ENCODE data around the gene MICALL1.
"Not testable (repeated sequence)": the region's sequence is repeated elsewhere in the genome, so short reads cannot be mapped to it uniquely, and the experiment has no call there.

The MICALL1 gene

DNA sequence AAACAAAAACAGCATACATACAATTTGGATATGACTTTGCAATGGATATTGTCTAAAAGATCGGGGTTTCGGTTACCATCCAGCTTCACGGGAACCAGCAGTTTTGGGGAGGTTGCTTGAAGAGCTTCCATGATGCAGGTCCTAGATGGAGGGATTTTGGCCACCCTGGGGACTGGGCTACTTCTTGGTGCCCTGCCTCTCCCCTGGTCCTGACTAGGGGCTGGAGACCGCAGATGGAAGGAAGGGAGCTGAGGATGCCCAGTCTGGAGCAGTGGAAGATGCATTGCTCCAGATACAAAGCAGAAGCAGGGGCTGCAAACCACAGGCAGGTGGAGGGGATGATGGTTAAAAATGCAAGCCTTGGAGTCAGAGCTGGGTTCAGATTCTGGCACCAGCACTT is 64.8 kb downstream of the MICALL1 start:
- TF ChIP-seq, protein P1, sequence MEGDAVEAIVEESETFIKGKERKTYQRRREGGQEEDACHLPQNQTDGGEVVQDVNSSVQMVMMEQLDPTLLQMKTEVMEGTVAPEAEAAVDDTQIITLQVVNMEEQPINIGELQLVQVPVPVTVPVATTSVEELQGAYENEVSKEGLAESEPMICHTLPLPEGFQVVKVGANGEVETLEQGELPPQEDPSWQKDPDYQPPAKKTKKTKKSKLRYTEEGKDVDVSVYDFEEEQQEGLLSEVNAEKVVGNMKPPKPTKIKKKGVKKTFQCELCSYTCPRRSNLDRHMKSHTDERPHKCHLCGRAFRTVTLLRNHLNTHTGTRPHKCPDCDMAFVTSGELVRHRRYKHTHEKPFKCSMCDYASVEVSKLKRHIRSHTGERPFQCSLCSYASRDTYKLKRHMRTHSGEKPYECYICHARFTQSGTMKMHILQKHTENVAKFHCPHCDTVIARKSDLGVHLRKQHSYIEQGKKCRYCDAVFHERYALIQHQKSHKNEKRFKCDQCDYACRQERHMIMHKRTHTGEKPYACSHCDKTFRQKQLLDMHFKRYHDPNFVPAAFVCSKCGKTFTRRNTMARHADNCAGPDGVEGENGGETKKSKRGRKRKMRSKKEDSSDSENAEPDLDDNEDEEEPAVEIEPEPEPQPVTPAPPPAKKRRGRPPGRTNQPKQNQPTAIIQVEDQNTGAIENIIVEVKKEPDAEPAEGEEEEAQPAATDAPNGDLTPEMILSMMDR (IDR thresholded peaks at IDR 0.05; ENCODE audit: low read depth, low read length, missing control alignments) = no peak
- in situ Hi-C loops (cut with HindIII; ENCODE audit: low sequenced_read_pairs) = no loop called here
- no peak for DNase-seq (ENCODE audit: low read depth)
- H3K4me3 ChIP-seq (ENCODE audit: low read depth, low read length) = no peak overlapping the region

DNA sequence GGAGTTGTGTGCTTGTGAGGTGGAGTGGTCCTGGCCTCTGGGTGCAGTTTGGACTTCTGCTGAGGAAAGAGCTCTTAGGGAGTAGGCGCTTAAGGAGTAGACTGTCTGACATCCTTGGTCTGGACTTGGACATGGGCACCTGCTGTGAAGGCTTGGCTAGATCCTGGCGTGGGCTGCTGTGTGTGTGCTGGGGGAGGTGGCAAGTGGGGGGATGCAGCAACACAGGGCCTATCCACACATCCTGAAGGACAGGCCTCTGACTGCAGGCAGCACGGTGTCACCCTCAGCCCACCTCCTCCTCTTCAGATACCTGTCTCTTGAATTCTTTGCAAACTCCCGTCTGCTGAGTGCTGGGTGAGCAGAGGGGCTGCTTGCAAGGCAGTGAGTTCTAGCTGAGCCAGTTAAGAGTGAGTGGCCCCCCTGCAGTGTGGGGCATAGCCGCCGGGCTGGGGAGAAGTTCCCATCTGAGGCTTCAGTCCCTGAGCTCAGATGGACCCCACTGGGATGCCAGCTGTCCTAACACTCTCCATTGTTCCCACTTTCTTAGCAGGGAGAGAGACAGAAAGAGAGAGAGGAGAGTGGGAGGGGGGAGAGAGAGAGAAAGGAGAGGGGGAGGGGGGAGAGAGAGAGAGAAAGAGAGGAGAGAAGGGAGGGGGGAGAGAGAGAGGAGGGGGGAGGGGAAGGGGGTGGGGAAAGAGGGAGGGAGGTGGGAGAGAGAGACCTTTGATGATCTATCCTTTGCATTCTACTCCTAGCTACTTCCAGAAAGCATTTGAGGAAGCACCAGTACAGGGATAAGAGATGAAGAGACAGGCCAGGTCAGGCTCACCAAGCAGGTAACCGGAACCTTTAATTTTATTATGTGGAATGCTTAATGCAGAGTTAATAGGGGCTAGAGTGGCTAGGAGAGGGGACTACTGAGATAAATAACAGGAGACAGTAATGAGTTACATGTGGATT is 65.7 kb downstream of the MICALL1 start:
- TF ChIP-seq, protein P1 (IDR thresholded peaks at IDR 0.05; ENCODE audit: low read depth, low read length, missing control alignments) = no peak
- in situ Hi-C loops (cut with HindIII; ENCODE audit: low sequenced_read_pairs) = no loop called here
- no peak for DNase-seq (ENCODE audit: low read depth)
- no peak overlapping the region for H3K4me3 ChIP-seq (ENCODE audit: low read depth, low read length)

DNA sequence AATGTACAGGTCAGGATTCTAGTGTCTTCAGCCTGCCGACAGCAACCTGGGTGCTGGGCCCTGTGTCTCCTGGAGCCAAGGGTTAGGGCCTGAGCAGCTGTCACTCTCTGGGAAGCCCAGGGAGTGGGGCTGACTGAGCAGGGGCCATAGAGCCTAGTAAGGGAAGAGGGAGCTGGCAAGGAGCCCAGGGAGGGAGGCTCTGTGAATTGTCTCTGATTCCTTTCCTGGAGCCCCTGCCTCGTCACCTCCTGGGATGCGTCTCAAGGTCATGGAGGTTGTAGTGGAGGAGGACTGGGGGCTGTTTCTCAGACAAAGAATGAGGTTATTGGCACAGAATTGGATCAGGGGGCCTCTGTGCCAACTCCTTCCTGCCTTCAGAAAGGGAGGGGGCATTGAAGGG is 66.4 kb downstream of the MICALL1 start:
- no peak for DNase-seq (ENCODE audit: low read depth)
- H3K4me3 ChIP-seq (ENCODE audit: low read depth, low read length) = no peak overlapping the region
- in situ Hi-C loops (cut with HindIII; ENCODE audit: low sequenced_read_pairs) = no loop called here
- TF ChIP-seq, protein P1 (IDR thresholded peaks at IDR 0.05; ENCODE audit: low read depth, low read length, missing control alignments) = no peak

DNA sequence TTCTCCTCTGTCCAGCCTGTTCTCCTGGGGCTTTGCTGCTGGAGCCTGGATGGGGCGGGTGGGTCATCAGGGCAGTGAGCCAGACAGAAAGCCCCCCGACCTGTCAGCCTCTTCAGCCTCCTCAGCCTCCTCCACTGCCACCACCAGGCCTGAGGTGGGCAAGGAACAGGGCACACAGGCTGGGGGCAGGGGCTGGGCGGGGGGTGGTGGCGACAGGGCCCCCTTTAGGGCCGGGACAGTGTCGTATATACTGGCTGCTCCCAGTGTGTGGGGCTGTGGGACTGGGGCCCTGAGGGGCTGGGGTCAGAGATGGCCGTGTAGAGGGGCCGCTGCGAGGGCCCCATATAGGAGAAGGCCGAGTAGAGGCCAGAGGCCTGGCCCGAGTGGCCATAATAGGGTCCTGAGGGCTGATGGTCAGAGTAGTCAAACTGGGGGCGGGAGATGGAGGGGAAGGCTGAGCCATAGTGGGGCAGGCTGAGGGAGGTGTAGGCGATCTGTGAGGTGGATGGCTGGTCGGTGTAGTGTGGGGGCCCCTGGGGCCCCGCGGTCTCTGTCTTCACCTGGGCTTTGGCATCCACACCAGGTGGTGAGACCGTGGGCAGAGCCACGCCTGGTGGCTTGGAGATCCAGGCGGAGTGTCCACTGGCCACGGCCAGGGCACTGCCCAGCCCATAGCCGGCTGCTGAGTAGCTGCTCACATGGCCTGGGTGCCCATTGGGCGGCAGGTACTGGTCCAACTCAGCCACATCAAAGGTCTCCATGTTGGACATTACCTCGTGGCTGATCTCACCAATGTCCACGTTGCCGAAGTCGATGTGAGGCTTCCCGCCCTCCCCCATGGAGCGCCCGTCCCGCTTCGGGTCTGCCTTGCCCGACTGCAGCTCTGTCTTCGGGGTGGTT is 67.4 kb downstream of the MICALL1 start:
- TF ChIP-seq, protein P1 (IDR thresholded peaks at IDR 0.05; ENCODE audit: low read depth, low read length, missing control alignments) = no peak
- no peak overlapping the region for H3K4me3 ChIP-seq (ENCODE audit: low read depth, low read length)
- no peak for DNase-seq (ENCODE audit: low read depth)
- in situ Hi-C loops (cut with HindIII; ENCODE audit: low sequenced_read_pairs) = no loop called here

DNA sequence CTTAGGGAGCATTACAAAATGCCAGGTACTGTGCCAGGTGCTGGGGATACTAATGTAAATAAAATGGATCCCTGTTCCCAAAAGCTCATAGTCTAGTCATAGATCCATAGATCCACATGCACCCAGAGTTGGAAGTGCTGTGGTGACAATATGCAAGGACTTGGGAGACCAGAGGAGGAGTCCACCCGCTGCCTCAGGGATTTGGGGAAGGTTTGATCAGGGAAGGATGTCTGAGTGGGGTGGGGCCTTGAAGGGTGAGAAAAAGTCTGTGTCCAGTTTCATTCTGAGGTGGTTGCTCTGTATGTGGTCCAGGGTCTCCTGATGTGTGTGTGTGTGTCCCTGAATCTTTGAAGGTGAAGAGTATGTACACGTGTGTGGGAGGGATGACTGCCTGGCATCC is 69.1 kb downstream of the MICALL1 start:
- no peak overlapping the region for H3K4me3 ChIP-seq (ENCODE audit: low read depth, low read length)
- DNase-seq (ENCODE audit: low read depth) = no peak
- TF ChIP-seq, protein P1 (IDR thresholded peaks at IDR 0.05; ENCODE audit: low read depth, low read length, missing control alignments) = no peak
- in situ Hi-C loops (cut with HindIII; ENCODE audit: low sequenced_read_pairs) = no loop called here

DNA sequence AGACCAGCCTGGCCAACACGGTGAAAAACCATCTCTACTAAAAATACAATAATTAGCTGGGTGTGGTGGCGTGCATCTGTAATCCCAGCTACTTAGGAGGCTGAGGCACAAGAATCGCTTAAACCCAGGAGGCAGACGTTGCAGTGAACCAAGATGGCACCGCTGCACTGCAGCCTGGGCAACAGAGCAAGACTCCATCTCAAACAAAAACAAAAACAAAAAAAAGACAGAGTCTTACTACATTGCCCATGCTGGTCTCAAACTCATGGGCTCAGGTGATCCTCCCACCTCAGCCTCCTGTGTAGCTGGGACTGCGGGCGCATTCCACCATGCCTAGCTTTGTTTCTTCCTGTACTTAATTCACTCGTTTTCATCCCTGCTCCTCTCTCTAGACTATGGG is 69.9 kb downstream of the MICALL1 start:
- in situ Hi-C loops (cut with HindIII; ENCODE audit: low sequenced_read_pairs); H3K4me3 ChIP-seq (ENCODE audit: low read depth, low read length): not testable (repeated sequence)

More for the DNA sequence above, 69.9 kb downstream of the MICALL1 start:
- not testable (repeated sequence) for DNase-seq (ENCODE audit: low read depth)
